Measurements from ENCODE around the gene PITHD1.
"Not testable (repeated sequence)": the region's sequence is repeated elsewhere in the genome, so short reads cannot be mapped to it uniquely, and the experiment has no call there.

PITHD1 gene

GRCh38 chr1:23774174-23774880 is 3.9 kb upstream of the PITHD1 start:
- DNase-seq, result no peak

DNA sequence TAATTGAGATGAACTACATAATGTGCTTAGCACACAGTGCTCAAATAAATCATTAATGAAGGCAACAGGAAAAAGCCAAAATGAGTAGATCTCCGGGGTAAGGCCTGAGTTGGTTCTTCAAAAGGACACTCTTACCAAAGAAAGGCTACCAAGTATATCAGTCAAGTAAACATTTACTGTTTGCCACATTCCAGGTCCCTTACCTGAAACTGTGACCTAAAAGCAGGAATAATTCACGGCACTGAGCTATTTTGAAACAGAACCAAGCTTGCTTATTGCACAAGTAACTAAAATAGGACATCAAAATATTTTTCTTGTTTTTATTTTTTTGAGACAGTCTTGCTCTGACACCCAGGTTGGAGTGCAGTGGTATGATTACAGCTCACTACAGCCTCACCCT is 2.0 kb upstream of the PITHD1 start:
- DNase-seq, result no peak

DNA sequence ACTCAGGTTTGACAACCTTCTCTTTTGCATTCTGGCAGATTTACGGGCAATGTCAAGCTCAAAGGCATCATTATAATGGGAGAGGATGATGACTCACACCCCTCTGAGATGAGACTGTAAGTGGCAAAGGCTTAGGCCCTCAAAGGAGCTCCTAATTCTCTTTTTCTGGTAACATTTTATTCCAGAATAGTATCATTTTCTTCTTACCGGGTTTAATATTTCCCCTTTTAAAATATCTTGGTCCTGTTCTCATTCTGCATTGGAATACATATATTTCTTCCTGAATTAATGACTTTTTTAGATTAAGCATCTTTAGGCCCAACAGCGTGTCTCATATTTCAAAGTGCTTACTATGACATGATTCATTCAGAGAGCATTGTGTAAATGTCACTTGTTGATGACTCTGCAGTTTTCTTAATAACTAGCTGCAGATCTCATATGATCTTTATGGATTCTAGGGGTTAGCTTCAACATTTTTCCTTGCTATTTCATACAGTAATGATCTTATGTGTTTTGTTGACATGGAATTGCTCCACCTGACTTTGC is 1.7 kb downstream of the PITHD1 start:
- DNase-seq, result no peak

- DNase-seq, result not testable (repeated sequence)
These were observed 4.9 kb downstream of the PITHD1 start for GRCh38 chr1:23783141-23783540.

DNA sequence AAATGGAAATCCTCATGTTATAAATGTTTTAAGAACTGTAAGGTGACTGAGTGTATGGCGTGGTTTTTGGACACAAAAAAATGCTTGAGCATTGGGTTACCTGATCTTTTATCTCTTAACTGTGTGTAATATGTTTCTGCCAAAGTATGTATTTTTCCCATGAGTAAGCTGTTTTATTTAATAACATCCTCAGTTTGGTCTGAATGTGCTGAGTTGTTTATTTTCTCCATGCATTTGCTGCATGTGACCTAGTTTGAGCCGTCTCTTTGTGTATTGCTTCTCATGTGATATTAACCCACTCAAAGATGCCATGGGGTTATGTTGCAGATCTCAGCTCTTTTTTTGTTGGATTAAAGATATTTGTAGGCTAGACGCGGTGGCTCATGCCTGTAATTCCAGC is 6.6 kb downstream of the PITHD1 start:
- DNase-seq, result no peak

GRCh38 chr1:23787701-23788100 is 9.5 kb downstream of the PITHD1 start:
- DNase-seq, result no peak

DNA sequence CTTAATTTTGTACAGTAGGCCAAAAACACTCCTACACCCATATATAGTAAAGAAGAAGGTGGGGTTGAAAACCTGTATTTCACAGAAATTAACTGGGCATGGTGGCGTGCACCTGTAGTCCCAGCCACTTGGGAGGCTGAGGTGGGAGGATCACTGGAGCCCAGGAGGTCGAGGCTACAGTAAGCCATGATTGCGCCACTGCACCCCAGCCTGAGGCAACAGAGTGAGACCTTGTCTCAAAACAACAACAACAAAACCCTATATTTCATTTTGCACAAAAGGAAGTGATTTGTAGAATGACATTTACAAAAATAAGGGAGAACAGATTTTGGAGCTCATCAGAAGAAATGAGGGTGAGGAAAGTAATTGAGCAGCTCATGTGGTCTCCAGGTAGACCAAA is 10.5 kb downstream of the PITHD1 start:
- DNase-seq, result no peak

- DNase-seq, result peak; percentile 85
These were observed 12.7 kb downstream of the PITHD1 start, which contains the start of gene LYPLA2 for GRCh38 chr1:23790696-23791515. TSS of gene LYPLA2 (plus strand) at chr1:23791145. CDS start at chr1:23792683, 1,538 bp downstream.

DNA sequence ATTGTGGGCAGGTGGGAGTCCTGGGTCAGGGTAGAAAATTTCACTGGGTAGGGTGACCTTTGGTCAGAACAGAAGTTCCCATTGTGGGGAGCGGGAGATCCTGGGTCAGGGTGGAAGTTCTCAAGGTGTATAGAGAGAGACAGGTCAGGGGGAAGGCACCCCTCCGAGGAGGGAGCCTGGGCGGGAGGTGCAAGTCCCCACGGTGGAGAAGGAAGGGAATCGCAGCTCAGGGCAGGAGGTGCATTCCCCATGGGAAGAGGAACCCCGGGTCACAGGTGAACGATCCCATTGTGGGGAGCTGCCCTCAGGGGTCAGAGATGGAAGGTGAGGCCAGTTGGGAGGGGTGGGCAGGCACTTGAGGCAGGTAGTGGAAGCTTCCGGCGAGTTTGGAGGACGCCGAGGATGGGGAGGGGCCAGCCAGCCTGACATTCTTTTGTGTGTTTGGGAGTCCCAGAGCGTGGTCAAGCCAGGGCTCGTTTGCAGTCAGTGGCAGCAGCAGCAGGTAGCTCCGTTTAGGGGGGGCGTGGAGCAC is 13.4 kb downstream of the PITHD1 start:
- DNase-seq, result no peak

DNA sequence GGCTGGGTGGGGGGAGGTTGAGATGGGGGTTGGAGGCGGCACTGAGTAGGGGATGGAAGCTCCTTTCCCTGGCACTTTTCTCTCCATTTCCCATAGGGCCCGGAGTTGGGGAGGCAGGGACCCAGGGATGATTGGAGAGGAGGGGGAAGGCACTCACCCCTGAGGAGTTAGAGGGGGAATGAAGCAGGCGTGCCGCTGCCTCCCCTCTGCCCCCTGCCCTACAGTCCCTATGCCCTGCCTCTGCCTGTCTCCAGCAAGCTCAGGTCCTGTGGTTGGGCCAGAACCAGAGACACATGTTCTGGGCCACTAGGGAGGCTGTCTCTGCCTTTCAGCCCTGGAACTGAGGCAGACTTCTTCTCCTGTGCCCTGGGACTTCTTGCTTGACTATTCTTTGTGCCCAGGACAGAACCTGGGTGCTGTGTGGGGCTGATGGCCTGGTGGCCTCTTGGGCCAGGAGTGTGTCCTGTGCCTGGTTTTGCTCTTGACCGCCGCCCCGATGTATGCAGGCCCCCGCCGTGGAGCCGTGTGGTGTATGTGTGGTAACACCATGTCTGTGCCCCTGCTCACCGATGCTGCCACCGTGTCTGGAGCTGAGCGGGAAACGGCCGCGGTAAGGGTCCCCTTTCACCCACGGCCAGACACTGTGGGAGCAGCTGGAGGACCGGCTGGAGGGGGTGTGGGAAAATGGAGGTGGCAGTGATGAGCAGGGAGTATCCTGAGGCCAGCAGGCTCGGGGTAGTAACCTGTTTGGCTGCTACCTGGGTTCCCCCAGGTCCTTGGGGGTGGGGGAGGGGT is 14.1 kb downstream of the PITHD1 start:
- no peak for DNase-seq

DNA sequence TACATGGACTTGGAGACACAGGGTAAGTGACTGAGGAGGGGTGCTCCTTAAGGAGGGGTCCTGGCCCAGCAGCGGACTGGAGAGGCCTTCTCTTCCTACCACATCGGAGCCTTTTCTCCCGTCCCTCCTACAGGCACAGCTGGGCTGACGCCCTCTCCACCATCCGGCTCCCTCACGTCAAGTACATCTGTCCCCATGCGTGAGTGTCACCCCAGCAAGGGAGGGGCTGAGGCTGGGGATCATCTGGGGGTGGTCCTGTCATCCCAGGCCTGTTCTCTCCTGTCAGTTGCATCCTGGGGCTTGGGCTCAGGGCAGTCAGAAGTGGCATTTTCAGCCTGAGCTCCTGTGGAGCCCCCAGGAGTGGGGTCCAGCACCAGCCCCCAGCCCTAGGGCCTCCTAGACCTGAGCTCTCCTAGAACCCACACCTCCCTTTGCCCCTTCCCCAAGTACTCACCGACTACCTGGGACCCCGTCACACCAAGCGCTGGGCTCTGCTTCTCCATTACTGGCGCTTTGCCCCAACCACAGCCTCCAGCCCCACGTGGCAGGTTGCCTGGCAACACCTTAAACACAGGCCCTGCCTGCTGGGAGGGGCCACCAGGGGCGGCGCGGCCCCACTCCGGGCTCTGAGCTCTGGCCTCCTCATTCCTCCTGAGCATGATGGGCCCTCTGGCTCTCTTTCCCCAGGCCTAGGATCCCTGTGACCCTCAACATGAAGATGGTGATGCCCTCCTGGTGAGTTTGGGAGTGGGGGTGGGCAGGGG is 15.0 kb downstream of the PITHD1 start:
- DNase-seq, result no peak

DNA sequence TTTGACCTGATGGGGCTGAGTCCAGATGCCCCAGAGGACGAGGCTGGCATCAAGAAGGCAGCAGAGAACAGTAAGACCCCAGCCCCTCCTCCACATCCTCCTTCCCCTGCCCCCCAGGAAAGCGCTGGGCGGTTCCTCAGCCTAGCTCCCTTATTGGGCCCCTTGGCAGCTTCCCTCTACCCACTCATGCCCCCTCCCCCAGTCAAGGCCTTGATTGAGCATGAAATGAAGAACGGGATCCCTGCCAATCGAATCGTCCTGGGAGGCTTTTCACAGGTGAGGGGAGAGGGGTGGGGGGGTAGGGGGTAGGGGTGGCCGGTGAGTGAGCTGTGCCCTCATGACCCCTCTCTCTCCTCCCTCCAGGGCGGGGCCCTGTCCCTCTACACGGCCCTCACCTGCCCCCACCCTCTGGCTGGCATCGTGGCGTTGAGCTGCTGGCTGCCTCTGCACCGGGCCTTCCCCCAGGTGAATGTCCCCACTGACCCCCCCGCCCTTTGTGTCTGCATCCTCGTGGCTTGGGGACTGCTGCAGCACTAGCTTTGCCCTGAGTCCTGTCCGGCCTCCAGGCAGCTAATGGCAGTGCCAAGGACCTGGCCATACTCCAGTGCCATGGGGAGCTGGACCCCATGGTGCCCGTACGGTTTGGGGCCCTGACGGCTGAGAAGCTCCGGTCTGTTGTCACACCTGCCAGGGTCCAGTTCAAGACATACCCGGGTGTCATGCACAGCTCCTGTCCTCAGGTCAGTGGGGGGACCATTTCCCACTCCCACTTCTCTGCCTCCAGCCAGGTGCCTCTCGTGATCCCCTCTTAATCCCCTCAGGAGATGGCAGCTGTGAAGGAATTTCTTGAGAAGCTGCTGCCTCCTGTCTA is 15.9 kb downstream of the PITHD1 start:
- DNase-seq, result no peak

- DNase-seq, result not testable (repeated sequence)
These were observed 16.5 kb downstream of the PITHD1 start for GRCh38 chr1:23794732-23795182.

DNA sequence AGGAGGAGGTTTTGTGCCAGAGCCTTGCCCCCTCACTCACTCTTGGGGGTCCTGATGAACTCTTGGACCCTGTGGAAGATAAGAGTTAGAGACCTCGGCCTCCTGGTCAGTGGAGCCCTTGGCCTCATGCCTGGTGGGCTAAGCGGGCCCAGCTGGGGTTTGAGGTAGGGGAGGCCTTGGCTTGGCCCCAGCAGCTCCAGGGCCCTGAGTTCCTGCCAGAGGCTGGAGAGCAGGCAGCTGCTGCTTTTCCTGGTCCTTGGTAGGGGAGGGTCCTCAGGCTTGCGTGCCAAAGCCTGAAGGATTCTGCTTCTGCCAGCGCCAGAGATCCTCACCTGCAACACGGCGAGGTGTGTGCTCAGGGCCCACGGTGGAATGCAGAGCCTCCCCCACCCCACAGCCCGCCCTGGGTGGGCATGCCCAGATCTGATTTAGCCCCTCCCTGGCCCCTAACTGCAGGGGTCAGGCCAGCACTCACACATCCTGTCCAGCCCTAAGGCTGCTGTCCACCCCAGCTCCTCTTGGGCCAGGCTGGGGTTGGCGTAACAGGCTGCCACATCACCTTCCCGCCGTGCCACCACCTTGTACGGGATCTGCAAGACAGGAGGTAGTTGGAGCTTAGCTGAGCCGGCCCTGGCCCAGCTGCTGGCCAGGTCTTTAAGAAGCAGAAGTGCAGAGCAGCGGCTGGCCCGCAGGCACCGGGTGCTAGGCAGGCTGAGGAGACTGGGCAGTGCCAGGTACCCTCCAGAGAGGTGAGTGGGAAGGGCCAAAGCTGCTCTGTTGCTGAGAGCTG is 17.7 kb downstream of the PITHD1 start:
- no peak for DNase-seq

DNA sequence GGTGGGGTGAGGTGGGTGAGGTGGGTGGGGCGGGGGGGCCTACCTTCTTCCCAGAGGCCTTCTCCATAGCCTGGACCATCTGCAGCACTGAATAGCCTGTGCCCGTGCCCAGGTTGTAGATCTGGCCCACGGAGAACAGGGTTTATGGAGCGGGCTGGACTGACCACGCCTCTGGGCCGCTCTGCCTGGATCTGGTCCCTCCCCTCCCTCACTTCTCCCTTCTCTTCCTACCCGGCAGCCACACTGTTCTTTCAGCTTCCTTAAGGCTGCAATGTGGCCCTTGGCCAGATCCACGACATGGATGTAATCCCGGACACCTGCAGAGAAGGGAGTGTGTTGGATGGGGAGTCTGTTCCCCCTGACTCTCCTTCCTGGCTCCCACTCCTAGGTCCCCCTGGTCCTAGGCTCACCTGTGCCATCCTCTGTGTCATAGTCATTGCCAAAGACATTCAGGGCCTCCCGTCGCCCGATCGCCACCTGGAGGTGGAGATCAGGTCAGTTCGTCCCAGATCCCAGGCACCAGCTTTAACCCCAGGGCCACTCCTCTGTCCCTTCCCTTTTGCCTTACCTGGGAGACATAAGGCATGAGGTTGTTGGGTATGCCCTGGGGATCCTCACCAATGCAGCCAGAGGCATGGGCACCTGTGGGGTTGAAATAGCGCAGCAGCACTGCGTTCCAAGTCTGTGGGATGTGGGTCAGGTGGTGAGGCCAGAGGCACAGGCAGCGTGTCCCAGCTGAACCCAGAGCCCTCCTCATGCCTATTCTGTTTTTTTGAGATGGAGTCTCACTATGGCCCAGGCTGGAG is 18.5 kb downstream of the PITHD1 start:
- DNase-seq, result no peak

GRCh38 chr1:23797478-23798448 is 19.5 kb downstream of the PITHD1 start:
- no peak for DNase-seq

DNA sequence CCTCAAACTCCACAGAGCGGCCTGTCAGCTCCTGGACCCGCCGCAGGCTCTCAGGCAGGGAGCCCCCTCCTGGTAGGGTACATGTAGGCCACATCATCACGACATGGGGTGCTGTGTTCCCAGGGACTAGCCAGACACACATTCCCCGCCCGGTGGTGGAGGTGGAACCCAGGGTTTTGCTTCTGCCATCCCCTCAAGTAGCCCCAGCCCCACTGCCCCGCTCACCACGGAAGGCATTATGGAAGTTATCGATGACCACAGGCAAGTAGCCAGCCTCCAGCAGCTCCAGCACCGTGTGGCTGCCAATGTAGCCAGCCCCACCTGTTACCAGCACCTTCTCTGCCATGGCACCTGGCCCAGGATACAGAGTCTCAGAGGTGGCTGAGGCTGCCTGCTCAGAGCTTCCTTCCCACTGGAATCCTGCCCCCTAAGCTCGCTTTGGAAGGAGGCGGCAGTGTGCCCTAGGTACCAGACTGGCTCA is 20.5 kb downstream of the PITHD1 start:
- DNase-seq, result no peak

DNA sequence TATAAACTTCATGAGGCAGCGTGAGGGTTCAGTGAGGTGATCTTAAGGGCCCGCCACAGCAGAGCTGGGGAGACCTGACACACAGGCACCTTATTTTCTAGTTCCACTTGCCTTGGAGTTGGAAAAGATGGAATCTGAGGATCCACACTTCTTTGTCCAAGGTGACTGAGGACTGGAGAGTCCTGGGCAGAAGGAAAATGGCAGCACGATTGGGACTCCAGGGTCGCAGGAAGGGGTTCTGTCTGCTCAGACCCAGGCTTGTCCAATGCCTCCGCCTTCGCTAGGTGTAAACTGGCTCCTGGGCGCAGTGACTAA is 21.0 kb downstream of the PITHD1 start:
- DNase-seq, result no peak
